ENCODE data around the gene KCNH6.

The KCNH6 gene

GRCh38 chr17:63563339-63563738, 40.2 kb downstream of the KCNH6 start:
- no peak for DNase-seq

- DNase-seq: no peak
Measured at GRCh38 chr17:63564562-63564961, 41.4 kb downstream of the KCNH6 start.

GRCh38 chr17:63567229-63567628, 44.1 kb downstream of the KCNH6 start:
- DNase-seq: no peak

- no peak for DNase-seq
Measured at GRCh38 chr17:63568563-63568962, 45.4 kb downstream of the KCNH6 start.

DNA sequence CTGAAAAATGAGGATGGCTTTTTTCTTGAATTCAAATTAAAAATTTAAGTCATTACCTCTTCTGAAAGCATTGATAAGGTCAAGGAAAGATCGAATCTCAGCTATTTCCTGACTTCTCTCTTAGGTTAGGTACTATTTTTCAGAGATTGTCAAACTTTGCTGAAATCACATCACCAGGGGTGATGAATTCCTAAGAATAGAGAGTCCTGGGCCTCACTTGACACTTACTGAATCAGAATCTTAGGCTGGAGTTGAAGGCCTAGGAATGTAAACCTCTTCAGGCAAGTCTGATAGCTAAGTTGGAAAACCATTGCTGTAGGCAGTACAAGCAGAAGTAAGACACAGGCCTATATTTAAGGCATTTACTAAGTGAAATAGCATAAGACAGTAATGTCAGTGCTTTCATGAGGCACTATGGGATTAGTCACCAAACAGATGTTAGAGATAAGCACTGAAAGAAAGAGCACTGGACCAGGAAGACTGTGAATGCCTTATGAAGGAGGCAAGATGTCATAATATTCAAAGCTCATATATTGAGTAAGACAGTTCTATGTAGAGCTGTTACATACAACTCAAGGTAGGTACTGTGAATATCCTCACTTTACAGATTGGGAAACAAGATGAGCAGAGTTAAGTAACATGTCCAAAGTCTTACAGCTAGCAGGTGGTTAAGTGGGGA, 48.6 kb downstream of the KCNH6 start:
- DNase-seq: no peak

DNA sequence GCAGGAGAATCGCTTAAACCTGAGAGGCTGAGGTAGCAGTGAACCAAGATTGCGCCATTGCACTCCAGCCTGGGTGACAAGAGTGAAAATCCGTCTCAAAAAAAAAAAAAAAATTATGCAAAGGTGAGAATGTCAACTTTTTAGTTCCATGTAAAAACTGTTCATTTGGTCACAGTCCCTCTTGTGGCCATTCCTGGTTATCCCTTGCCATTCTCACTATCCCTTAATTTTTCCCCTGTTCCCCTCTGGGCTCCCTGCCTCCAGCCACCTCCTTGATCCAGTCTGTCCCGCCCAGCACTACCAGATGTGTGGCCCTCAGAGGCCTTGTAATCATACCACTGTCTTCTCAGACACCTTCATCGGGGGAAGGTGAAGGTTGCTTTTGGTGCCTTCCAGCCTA, 50.5 kb downstream of the KCNH6 start:
- no peak for DNase-seq

DNA sequence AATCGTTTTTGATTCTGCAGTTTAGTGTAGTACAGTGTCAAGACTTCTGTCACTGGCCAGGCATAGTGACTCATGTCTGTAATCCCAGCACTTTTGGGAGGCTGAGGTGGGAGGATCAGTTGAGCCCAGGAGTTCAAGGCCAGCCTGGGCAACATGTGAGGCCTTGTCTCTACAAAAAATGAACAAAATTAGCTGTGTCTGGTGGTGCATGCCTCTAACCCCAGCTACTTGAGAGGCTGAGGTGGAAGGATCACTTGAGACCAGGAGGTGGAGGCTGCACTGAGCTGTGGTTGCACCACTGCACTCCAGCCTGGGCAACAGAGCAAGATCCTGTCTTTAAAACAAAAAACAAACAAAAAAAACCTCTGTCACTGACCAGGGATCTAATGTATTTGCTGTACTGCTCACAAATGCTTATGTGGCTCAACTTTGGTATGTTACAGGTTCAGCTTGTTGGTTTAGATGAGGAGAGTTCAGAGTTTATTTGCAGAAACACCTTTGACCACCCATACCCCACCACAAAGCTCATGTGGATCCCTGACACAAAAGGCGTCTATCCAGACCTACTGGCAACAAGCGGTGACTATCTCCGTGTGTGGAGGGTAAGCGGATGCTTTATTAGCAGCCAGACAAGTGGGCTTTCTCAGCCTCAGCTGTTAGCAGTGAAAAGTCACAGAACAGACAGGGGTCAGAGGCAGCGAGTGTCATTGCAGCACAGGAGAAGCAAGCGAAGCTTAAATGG, 55.0 kb downstream of the KCNH6 start:
- no peak for DNase-seq

GRCh38 chr17:63578769-63579111, 55.6 kb downstream of the KCNH6 start:
- no peak for DNase-seq

DNA sequence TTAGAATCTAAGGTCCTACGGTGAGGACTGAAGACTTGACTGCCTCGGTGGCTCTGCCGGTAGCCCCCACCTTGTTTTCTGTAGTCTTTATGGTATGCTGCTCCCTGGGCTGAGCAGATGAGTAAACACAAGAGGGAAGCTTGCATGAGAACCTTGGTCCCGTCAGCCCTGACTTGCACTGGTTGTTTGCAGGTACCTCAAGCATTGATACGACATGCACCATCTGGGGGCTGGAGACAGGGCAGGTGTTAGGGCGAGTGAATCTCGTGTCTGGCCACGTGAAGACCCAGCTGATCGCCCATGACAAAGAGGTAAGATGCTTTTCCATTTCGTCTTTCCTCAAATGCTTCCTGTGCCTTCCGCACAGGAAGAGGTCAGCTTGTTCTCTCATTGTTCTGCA, 56.5 kb downstream of the KCNH6 start:
- no peak for DNase-seq

- no peak for DNase-seq
Measured at GRCh38 chr17:63587770-63588169, 64.6 kb downstream of the KCNH6 start.

GRCh38 chr17:63588797-63589196, 65.6 kb downstream of the KCNH6 start:
- no peak for DNase-seq

GRCh38 chr17:63589646-63590045, 66.5 kb downstream of the KCNH6 start:
- no peak for DNase-seq

DNA sequence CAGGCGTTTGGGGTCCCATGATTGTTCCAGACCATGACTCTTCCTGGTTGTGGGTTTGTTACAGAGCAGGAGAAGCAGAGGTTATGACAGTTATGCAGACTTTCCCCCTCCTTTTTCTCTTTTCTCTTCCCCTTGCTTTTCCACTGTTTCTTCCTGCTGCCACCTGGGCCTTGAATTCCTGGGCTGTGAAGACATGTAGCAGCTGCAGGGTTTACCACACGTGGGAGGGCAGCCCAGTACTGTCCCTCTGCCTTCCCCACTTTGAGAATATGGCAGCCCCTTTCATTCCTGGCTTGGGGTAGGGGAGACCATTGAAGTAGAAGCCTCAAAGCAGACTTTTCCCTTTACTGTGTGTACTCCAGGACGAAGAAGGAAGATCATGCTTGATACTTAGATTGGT, 69.6 kb downstream of the KCNH6 start:
- no peak for DNase-seq

DNA sequence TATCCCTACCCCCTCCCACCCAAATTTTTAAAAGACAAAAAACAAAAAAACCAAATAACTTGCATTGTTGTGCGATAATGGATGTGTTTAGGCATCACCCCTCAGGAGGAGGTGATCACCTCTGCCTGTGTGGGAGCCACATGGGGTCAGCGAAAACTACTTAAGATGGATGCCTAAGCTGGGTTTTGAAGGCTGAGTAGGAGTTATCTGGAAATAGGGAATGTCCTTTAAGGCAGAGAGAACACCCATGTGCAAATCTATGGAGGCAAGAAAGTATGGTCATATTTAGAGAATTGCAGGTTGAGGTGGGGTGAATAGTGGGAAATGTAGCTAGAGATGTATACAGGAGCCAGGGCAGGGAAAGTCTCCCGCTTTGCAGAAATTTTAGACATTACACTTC, 72.0 kb downstream of the KCNH6 start:
- DNase-seq: no peak
